ENCODE data around the gene HPDL. TPM values are rescaled to one million over a fixed set of nuclear protein-coding genes. Genes with fewer than 3 reads are reported as not detected.

The HPDL gene
- total RNA-seq, 2 donors from 2014 or later, result 7.8 to 10.1 TPM

GRCh38 chr1:45317166-45317565 is 9.5 kb upstream of the HPDL start:
- H3K9ac ChIP-seq (ENCODE audit: extremely low read depth, low read length, poor library complexity, severe bottlenecking), result no peak overlapping the region
- no peaks in the 10 kb centered on the region for H3K27me3 Mint-ChIP-seq (ENCODE audit: insufficient read depth)
- no peaks in the 10 kb centered on the region for H3K4me1 ChIP-seq (ENCODE audit: control insufficient read depth, insufficient read depth, low read length)
- no peak overlapping the region for H3K27ac ChIP-seq (ENCODE audit: low read depth, low read length)
- H3K36me3 ChIP-seq (ENCODE audit: control insufficient read depth, insufficient read depth, low read length), result no peaks in the 10 kb centered on the region
- H3K9me3 Mint-ChIP-seq, result peaks cover 18% of the 10 kb centered on the region
- H3K9me3 ChIP-seq (ENCODE audit: control insufficient read depth, low read length), result peaks cover 20% of the 10 kb centered on the region
- peak; percentile 59 for DNase-seq
- peaks cover 14% of the 10 kb centered on the region for H3K4me1 Mint-ChIP-seq
- H3K27me3 ChIP-seq (ENCODE audit: control insufficient read depth, insufficient read depth, low read length, poor library complexity, severe bottlenecking), result no peaks in the 10 kb centered on the region
- H3K4me3 ChIP-seq (ENCODE audit: low read length), result peak overlapping the region; percentile 58
- H3K27ac Mint-ChIP-seq, result no peak overlapping the region
- H3K4me3 Mint-ChIP-seq, result no peak overlapping the region
- no peak for TF ChIP-seq CTCF (conservative IDR thresholded peaks at IDR 0.05)
- peaks cover 4% of the 10 kb centered on the region for H3K36me3 Mint-ChIP-seq (ENCODE audit: low read depth)
- WGBS, 2 experiments (ENCODE audit: insufficient coverage in 1 of 2, insufficient read length in 1 of 2), result 53 to 67% methylated on average over 1 to 4 of the region's 4 CpGs

- peaks cover 32% of the 10 kb centered on the region for H3K9me3 ChIP-seq (ENCODE audit: control insufficient read depth, low read length)
- H3K9ac ChIP-seq (ENCODE audit: extremely low read depth, low read length, poor library complexity, severe bottlenecking), result no peak overlapping the region
- no peak for TF ChIP-seq CTCF (conservative IDR thresholded peaks at IDR 0.05)
- no peaks in the 10 kb centered on the region for H3K27me3 ChIP-seq (ENCODE audit: control insufficient read depth, insufficient read depth, low read length, poor library complexity, severe bottlenecking)
- peak; percentile 30 for DNase-seq
- H3K4me1 ChIP-seq (ENCODE audit: control insufficient read depth, insufficient read depth, low read length), result no peaks in the 10 kb centered on the region
- no peaks in the 10 kb centered on the region for H3K27me3 Mint-ChIP-seq (ENCODE audit: insufficient read depth)
- H3K27ac Mint-ChIP-seq, result no peak overlapping the region
- peaks cover 19% of the 10 kb centered on the region for H3K4me1 Mint-ChIP-seq
- no peak overlapping the region for H3K4me3 ChIP-seq (ENCODE audit: low read length)
- no peak overlapping the region for H3K27ac ChIP-seq (ENCODE audit: low read depth, low read length)
- 97 to 100% methylated on average over 4 of the region's 4 CpGs for WGBS, 2 experiments (ENCODE audit: insufficient coverage in 1 of 2, insufficient read length in 1 of 2)
- no peaks in the 10 kb centered on the region for H3K36me3 ChIP-seq (ENCODE audit: control insufficient read depth, insufficient read depth, low read length)
- peaks cover 7% of the 10 kb centered on the region for H3K36me3 Mint-ChIP-seq (ENCODE audit: low read depth)
- H3K9me3 Mint-ChIP-seq, result peaks cover 17% of the 10 kb centered on the region
- no peak overlapping the region for H3K4me3 Mint-ChIP-seq
These were observed 6.9 kb upstream of the HPDL start for GRCh38 chr1:45319761-45320160.

- Histone ChIP-seq H3K27me3 (ENCODE audit: control insufficient read depth, insufficient read depth, low read length, poor library complexity, severe bottlenecking) (no peaks in the 10 kb centered on the region), H3K4me3 (ENCODE audit: low read length) (no peak overlapping the region), H3K9ac (ENCODE audit: extremely low read depth, low read length, poor library complexity, severe bottlenecking) (no peak overlapping the region), H3K9me3 (ENCODE audit: control insufficient read depth, low read length) (peaks cover 17% of the 10 kb centered on the region), H3K36me3 (ENCODE audit: control insufficient read depth, insufficient read depth, low read length) (no peaks in the 10 kb centered on the region), H3K4me1 (ENCODE audit: control insufficient read depth, insufficient read depth, low read length) (no peaks in the 10 kb centered on the region), H3K27ac (ENCODE audit: low read depth, low read length) (no peak overlapping the region)
- TF ChIP-seq CTCF (conservative IDR thresholded peaks at IDR 0.05), result no peak
- peak overlapping the region; percentile 97 for H3K27ac Mint-ChIP-seq
- peak; percentile 66 for DNase-seq
- peaks cover 23% of the 10 kb centered on the region for H3K4me1 Mint-ChIP-seq
- H3K27me3 Mint-ChIP-seq (ENCODE audit: insufficient read depth), result no peaks in the 10 kb centered on the region
- peaks cover 16% of the 10 kb centered on the region for H3K9me3 Mint-ChIP-seq
- 59 to 88% methylated on average over 5 of the region's 5 CpGs for WGBS, 2 experiments (ENCODE audit: insufficient coverage in 1 of 2, insufficient read length in 1 of 2)
- peaks cover 3% of the 10 kb centered on the region for H3K36me3 Mint-ChIP-seq (ENCODE audit: low read depth)
- peak overlapping the region; percentile 39 for H3K4me3 Mint-ChIP-seq
These were observed 5.3 kb upstream of the HPDL start for GRCh38 chr1:45321444-45321843.

All from endodermal cell (in vitro differentiated cells).